GM10847 (cell line): Measurements from ENCODE around the gene WDR86.

Experiments used
- POLR2A ChIP-seq: IDR thresholded peaks from 2 replicates; pipeline ENCODE4 v1.6.1; 2011; ENCODE audit not compliant: insufficient read length; ENCODE audit errors: extremely low read depth

Gene WDR86

GRCh38 chr7:151447901-151448260 is 38.0 kb upstream of the WDR86 start:
- no peak for TF ChIP-seq POLR2A

DNA sequence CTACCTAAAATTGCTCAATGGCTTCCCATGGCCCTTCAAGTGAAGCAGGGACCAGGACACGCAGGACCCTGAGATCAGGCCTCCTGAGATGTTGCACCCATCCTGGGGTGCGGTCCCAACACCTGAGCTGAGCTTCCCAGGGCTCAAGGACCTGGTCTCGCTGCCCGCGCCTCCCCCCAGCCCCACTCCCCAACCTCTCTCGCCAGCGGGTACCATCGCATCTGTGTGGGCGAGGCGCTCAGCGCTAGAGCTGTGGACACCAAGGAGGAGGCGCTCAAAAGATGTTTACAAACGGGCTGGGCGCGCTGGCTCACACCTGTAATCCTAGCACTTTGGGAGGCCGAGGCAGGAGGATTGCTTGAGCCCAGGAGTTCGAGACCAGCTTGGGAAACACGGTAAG is 37.5 kb upstream of the WDR86 start:
- no peak for TF ChIP-seq POLR2A

GRCh38 chr7:151446412-151446811 is 36.6 kb upstream of the WDR86 start:
- TF ChIP-seq POLR2A: no peak

DNA sequence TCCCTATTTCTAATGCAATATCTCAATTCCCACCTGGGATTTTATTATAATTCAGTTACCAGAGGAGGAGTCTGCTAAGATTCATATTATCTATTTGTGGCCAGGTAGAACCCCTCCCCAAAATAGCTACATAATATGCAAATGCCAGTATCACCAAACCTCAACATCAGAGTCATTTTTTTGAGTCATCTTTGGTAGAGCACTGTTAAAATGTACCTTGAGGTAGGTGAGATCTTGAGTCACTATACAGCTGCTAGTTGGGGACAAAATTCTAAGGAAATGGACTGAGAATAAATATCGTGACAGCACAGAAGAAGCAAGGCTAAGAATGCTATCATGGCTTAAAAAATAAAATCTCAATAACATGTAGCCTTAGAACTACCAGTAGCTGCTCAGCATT is 34.8 kb upstream of the WDR86 start:
- no peak for TF ChIP-seq POLR2A

DNA sequence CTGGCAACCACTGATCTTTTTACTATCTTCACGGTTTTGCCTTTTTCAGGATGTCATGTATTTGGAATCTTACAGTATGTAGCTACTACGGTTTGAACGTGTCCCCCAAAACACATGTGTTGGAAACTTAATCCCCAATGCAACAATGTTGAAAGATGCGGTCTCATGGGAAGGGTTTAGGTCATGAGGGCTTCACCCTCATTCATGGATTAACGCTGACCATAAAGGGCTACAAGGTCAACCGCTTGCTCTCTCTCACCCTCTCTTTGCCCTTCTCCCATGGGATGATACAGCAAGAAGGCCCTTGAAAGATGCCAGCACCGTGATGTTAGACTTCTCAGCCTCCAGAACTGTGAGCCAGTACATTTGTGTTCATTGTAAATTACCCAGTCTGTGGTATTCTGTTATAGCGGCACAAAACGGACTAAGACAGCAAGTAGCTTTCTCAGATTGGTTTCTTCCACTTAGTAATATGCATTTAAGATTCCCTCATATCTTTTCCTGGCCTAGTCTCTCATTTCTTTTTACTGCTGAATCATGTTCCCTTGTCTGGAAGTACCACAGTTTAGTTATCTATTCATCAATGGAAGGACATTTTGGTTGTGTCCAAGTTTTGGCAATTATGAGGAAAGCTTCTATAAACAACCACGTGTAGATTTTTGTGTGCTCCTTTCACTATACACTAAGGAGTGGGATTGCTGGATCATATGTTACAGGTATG is 33.1 kb upstream of the WDR86 start:
- no peak for TF ChIP-seq POLR2A

- no peak for TF ChIP-seq POLR2A
Observed at GRCh38 chr7:151440799-151441445, 31.1 kb upstream of the WDR86 start.

GRCh38 chr7:151439855-151440798 is 30.3 kb upstream of the WDR86 start, which contains the start of gene CRYGN:
Gene CRYGN (minus strand): TSS chr7:151440141. CDS start chr7:151439917, 224 bp downstream.
- TF ChIP-seq POLR2A: no peak

- no peak for TF ChIP-seq POLR2A
Observed at GRCh38 chr7:151438864-151439601, 29.2 kb upstream of the WDR86 start.

GRCh38 chr7:151437866-151438516 is 28.2 kb upstream of the WDR86 start:
- no peak for TF ChIP-seq POLR2A

DNA sequence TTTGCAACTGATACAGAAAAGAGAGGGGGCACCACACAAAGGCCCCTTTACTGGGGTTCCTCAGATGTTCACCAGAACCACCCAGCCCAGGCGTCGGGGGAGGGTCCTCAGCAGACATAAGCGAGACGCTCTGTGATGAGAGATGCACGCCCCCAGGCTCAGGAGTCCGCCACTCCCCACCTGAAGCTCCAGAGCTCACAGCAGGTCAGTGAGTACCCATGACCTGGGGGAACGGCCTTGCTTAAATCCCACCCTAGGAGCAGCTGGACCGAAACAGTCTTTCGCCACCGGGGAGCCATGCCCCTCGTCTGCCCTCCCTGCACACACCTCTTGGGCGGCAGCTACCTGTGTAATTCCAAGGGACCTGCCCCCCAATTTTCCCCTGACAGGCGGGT is 27.3 kb upstream of the WDR86 start:
- no peak for TF ChIP-seq POLR2A

DNA sequence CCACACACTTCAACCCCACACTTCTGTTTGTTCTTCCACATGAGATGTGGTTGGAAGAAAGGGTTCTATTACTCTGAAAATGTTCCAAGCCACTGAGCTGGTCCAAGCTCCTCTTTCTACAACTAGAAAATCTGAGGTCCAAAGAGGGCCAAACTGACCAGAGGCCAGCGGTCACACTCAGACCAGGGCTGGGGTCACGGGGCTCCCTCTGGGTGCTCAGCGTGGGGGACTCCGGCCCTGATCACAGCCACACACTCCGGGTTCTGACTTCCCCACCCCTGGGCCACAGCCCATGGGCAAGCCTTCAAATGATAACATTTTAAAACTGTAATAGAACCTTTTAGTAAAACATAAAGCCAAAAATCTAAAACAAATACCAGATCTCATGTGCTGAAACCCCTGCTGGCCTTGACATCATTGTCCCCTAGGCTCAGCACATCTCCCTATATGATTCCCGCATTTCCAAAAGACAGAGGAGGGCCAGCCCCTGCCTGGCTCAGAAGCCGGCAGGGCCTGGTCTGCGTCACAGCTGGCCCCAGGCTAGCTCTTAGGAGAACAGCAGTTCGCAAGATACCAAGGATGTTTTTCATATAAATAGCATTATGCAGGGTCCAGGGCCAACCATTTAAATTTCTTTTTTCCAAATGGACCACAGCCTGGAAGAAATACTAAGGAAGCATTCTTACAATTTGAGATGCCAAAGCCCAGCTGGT is 26.8 kb upstream of the WDR86 start:
- TF ChIP-seq POLR2A: no peak

DNA sequence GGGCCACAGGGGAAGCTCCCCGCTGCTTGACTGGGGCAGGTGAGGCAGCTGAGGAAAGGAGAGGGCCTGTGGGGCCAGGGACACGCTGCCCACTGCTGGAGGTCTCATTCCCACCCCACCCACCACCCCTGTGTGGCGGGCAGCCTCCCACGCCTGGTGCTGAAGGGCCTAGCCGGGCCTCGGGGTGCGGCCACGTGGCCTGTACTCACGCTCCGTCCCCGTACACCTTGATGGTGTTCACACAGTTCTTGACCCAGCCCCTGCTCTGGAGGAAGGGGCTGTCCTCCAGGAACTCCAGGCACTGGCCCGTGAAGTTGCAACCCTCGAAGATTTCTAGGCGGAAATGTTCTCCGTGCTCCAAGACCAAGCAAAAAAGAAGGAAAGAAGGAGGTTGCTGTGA is 26.1 kb upstream of the WDR86 start:
- no peak for TF ChIP-seq POLR2A

GRCh38 chr7:151435103-151435916 is 25.5 kb upstream of the WDR86 start:
- no peak for TF ChIP-seq POLR2A
